ENCODE data around the gene NFAM1.

- TF ChIP-seq EP300 (IDR thresholded peaks at IDR 0.05) (no peak), POLR2AphosphoS5 (IDR thresholded peaks at IDR 0.05) (no peak)
- TF ChIP-seq, protein P1, sequence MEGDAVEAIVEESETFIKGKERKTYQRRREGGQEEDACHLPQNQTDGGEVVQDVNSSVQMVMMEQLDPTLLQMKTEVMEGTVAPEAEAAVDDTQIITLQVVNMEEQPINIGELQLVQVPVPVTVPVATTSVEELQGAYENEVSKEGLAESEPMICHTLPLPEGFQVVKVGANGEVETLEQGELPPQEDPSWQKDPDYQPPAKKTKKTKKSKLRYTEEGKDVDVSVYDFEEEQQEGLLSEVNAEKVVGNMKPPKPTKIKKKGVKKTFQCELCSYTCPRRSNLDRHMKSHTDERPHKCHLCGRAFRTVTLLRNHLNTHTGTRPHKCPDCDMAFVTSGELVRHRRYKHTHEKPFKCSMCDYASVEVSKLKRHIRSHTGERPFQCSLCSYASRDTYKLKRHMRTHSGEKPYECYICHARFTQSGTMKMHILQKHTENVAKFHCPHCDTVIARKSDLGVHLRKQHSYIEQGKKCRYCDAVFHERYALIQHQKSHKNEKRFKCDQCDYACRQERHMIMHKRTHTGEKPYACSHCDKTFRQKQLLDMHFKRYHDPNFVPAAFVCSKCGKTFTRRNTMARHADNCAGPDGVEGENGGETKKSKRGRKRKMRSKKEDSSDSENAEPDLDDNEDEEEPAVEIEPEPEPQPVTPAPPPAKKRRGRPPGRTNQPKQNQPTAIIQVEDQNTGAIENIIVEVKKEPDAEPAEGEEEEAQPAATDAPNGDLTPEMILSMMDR (IDR thresholded peaks at IDR 0.05), result no peak
Measured at GRCh38 chr22:42452456-42452855, 20.3 kb upstream of the NFAM1 start.
